Activated naive CD4-positive, alpha-beta T cell treated with anti-CD3 and anti-CD28 coated beads, Interleukin-2, amount 50 U/mL, for 72 hours (primary cell): ENCODE results near the gene RPS18. TPM values are rescaled to one million over a fixed set of nuclear protein-coding genes. Genes with fewer than 3 reads are reported as not detected.
A peak's percentile ranks its signal among the peaks of the same experiment; 100 is the strongest.

Source experiments
- ATAC-seq, 2 donors: fragments of 150-1000 bp; cut with Tn5 transposase; 2 replicates each; pipeline ENCODE4 v1.10.0; 2021; ENCODE audit warnings: mild to moderate bottlenecking in 2 of 2, moderate library complexity in 2 of 2
- DNase-seq, 2 donors: peaks; one replicate each; pipeline ENCODE4 v3.0.0; 2021 to 2022; ENCODE audit warnings: low spot score in 2 of 2
- H3K27ac Mint-ChIP-seq, 2 donors: one replicate each; pipeline ENCODE4 v1.8.0; 2022; ENCODE audit warnings: mild to moderate bottlenecking in 2 of 2, mixed read lengths in 2 of 2
- H3K36me3 Mint-ChIP-seq, 2 donors: one replicate each; pipeline ENCODE4 v1.8.0; 2022; ENCODE audit warnings: mixed read lengths in 2 of 2
- H3K9me3 Mint-ChIP-seq, 2 donors: one replicate each; pipeline ENCODE4 v1.8.0; 2022; ENCODE audit warnings: mixed read lengths in 2 of 2
- total RNA-seq, 2 donors: library from RNA; stranded (reverse); gene quantifications; one replicate each; pipeline ENCODE4 v1.2.3, GENCODE V29; 2022

The RPS18 gene
- total RNA-seq, 2 donors from 2014 or later, result 3,809 to 4,545 TPM

- Mint-ChIP-seq H3K9me3 (no peaks in the 10 kb centered on the region), H3K36me3 (peaks cover 5 to 31% of the 10 kb centered on the region in 2 donors), H3K27ac (peak overlapping the region; percentile 79 to 92)
- DNase-seq, result no peak
- ATAC-seq, result no peak
These were observed 25.6 kb downstream of the RPS18 start for GRCh38 chr6:33297406-33297955.

DNA sequence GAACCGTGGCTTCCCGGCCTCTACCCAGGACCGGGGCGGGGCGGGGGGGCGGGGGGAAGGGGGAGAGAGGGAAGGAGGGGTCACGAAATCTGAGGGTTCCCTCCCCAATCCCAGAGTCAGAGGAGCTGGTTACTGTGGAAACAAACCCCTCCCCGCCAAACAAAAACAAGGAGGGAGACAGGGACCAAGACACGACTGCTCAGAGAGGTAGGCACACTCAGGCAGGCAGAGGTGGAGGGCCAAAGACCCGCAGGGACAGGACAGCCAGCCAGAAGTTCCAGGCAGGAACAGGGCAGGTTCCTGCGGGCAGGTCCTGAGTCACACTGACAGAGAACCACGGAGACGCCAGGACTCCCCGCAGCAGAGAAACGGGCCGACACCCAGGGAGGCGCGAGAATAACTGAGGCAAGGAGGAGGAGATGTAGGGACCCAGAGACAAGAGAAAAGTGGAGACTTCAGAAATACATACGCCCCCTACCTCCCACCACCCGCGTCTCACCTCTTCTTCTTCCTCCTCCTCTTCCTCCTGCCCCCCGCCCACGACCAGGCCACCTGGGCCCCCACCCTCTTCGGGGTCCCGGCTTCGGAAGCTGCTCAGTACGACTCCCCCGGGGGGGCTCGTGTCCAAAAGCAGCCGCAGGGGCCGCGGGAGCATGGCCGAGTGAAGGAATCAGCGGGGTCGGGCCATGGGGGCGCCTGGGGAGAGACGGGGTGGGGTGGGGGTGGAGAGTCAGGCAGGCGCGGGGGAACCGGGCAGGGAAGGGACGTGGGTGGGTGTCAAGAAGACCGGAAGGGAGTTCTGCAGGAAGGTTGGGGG is 26.3 kb downstream of the RPS18 start:
- Mint-ChIP-seq H3K9me3 (no peaks in the 10 kb centered on the region), H3K27ac (peak overlapping the region; percentile 92 to 99), H3K36me3 (peaks cover 5 to 31% of the 10 kb centered on the region in 2 donors)
- ATAC-seq (peak; percentile 43 to 62), DNase-seq (peak; percentile 74 to 80)

DNA sequence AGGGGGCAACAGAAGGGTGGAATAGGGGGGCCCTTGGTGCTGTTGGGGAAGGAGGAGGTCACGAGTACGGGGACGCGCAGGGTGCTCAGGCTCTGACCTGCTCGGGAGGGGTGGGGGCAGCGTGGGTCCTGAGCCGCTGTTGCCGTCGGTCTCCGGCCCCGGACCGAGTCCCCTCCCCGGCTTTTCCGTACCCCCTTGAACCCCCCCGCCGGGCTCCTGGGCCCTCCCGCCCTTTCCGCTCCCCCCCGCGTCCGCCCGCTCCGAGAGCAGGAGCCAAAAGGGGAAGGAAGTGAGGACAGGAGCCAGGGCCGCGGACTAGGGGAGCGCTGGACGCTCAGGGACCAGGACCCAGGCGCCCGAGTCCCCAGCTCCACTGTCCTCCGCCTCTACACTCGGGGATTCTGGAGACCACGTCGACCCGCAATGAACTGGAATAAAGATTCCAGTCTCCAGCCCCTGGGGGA is 26.9 kb downstream of the RPS18 start, which contains the start of gene RGL2:
RGL2 (minus strand) TSS at position 170 of the 464 bp plus-strand sequence. CDS start 332 bp downstream, outside the sequence.
- peak within 1 kb of the TSS; percentile 92 to 99 for H3K27ac Mint-ChIP-seq
- peaks cover 5 to 35% of the 10 kb centered on the region in 2 donors for H3K36me3 Mint-ChIP-seq
- no peaks in the 10 kb centered on the region for H3K9me3 Mint-ChIP-seq
- ATAC-seq (peak; percentile 27 to 32), DNase-seq (peak in 1 of 2 donors; percentile 73)

GRCh38 chr6:33299237-33299944 is 27.5 kb downstream of the RPS18 start:
- H3K36me3 Mint-ChIP-seq, result peaks cover 5 to 39% of the 10 kb centered on the region in 2 donors
- DNase-seq (peak; percentile 95), ATAC-seq (peak; percentile 80 to 87)
- H3K9me3 Mint-ChIP-seq, result no peaks in the 10 kb centered on the region
- H3K27ac Mint-ChIP-seq, result peak overlapping the region; percentile 92 to 97

- peaks cover 12 to 45% of the 10 kb centered on the region in 2 donors for H3K36me3 Mint-ChIP-seq
These were observed 30.0 kb downstream of the RPS18 start for GRCh38 chr6:33301877-33302276.

GRCh38 chr6:33304216-33304615 is 32.3 kb downstream of the RPS18 start:
- no peak for ATAC-seq
- no peak overlapping the region for H3K27ac Mint-ChIP-seq
- no peaks in the 10 kb centered on the region for H3K9me3 Mint-ChIP-seq
- H3K36me3 Mint-ChIP-seq, result peaks cover 7 to 39% of the 10 kb centered on the region in 2 donors
- DNase-seq, result no peak

More at GRCh38 chr6:33301877-33302276, 30.0 kb downstream of the RPS18 start:
- ATAC-seq (no peak), DNase-seq (no peak)
- Mint-ChIP-seq H3K9me3 (no peaks in the 10 kb centered on the region), H3K27ac (no peak overlapping the region)

DNA sequence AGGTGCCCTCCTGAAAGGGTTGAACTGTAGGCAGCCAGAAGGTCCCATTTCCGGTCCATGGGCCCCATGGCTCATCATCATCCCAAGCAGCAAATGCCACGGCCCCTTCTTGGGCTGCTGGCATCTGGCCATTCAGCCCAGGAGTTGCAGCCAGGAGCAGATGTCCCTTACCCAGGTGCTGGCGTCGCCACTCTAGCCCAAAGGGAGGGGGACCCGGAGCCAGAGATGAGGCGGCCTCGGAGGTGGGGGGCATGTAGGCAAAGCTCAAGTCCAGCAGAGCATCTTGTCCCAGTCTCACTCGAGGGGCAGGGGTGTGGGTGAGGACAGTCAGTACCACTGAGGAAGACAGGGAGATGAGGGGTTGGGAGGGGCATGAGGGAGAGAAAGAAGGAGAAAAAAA is 33.2 kb downstream of the RPS18 start:
- no peaks in the 10 kb centered on the region for H3K9me3 Mint-ChIP-seq
- H3K27ac Mint-ChIP-seq, result peak overlapping the region in 1 of 2 donors; percentile 23
- H3K36me3 Mint-ChIP-seq, result peaks cover 7 to 31% of the 10 kb centered on the region in 2 donors
- ATAC-seq (no peak), DNase-seq (no peak)

- H3K9me3 Mint-ChIP-seq, result no peaks in the 10 kb centered on the region
- DNase-seq, result no peak
- ATAC-seq, result no peak
- peaks cover 7 to 24% of the 10 kb centered on the region in 2 donors for H3K36me3 Mint-ChIP-seq
- H3K27ac Mint-ChIP-seq, result peak overlapping the region in 1 of 2 donors; percentile 74
These were observed 34.5 kb downstream of the RPS18 start for GRCh38 chr6:33306356-33306755.

- no peaks in the 10 kb centered on the region for H3K9me3 Mint-ChIP-seq
- peak; percentile 66 to 80 for DNase-seq
- peak; percentile 52 for ATAC-seq
- peaks cover 17 to 33% of the 10 kb centered on the region in 2 donors for H3K36me3 Mint-ChIP-seq
- peak overlapping the region; percentile 98 to 99 for H3K27ac Mint-ChIP-seq
These were observed 40.7 kb downstream of the RPS18 start for GRCh38 chr6:33312361-33313104.

- H3K27ac Mint-ChIP-seq, result peak overlapping the region; percentile 98 to 99
- peaks cover 17 to 36% of the 10 kb centered on the region in 2 donors for H3K36me3 Mint-ChIP-seq
- DNase-seq (peak; percentile 51 to 83), ATAC-seq (peak; percentile 5 to 49)
- no peaks in the 10 kb centered on the region for H3K9me3 Mint-ChIP-seq
These were observed 41.3 kb downstream of the RPS18 start for GRCh38 chr6:33313105-33313708.

DNA sequence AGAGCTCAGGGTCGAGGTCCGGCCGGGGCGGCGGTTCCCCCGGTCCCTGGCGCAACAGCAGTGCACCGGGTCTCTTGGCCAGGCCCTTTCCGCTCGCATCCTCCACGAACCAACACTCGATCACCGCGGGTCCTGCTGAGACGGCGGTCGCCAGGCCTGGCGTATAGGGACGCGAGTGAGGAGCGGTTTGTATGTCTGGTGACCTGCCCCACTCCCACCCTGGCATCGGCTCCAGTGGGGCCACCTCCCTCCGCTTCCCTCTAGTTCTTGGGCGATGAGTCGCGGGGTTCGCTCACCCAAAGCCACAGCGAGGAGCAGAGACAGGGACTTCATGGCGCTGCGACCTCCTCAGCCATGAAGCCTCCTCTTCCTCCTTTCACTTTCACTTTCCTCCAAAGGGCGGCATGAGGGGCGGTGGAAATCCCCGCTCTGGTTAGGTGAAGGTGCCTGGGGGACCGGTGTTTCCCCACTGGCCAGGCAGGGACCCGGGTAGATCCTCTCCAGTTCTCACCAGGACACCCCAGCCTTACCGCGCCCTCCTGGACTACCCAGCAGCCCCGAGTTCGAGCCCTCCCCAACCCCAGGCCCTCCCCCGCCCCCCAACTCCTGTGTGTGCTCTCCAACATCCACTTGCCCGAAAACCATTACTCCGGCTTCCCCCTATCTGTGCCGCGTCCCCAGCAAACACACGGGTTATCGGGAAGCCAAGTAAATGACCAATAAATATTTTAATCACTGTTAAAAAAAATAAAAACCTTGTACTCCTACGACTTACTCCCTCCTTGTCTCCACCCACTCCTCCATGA is 42.0 kb downstream of the RPS18 start, which contains the start of gene TAPBP:
TAPBP (minus strand) TSS at position 370 of the 806 bp plus-strand sequence; CDS start at position 333, 37 bp downstream.
- peaks cover 17 to 43% of the 10 kb centered on the region in 2 donors for H3K36me3 Mint-ChIP-seq
- DNase-seq (peak; percentile 73 to 93), ATAC-seq (peak; percentile 65)
- peak within 1 kb of the TSS; percentile 98 to 99 for H3K27ac Mint-ChIP-seq
- H3K9me3 Mint-ChIP-seq, result no peaks in the 10 kb centered on the region

DNA sequence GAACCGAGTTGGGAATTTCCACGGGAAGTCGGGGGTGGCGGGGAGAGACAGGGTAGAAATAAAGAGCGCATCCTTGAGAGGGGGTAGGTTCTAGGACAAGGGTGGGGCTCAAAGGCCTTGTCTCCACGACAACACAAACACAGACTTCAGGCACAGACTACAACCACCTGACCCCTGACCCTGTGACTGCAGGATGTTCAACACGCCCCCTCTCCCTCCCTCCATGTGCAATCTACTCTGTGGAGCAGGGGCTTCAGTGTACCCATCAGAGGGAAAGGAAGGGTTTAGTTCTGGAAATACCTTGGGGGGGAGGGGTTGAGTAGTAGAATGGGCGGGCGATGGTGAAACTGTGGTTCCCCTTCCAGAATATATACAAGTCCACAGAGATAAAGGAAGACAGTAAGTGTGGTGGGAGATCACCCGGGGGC is 42.7 kb downstream of the RPS18 start:
- ATAC-seq, result peak; percentile 21 to 59
- peak overlapping the region; percentile 98 to 99 for H3K27ac Mint-ChIP-seq

GRCh38 chr6:33314943-33315792 is 43.3 kb downstream of the RPS18 start:
- H3K27ac Mint-ChIP-seq, result peak overlapping the region; percentile 98 to 99
- no peaks in the 10 kb centered on the region for H3K9me3 Mint-ChIP-seq
- ATAC-seq (no peak), DNase-seq (no peak)
- H3K36me3 Mint-ChIP-seq, result peaks cover 26 to 54% of the 10 kb centered on the region in 2 donors

More for the DNA sequence above, 42.7 kb downstream of the RPS18 start:
- peak in 1 of 2 donors; percentile 56 for DNase-seq
- Mint-ChIP-seq H3K36me3 (peaks cover 22 to 48% of the 10 kb centered on the region in 2 donors), H3K9me3 (no peaks in the 10 kb centered on the region)
